ENCODE data around the gene SNX4.
"Not testable (repeated sequence)": the region's sequence is repeated elsewhere in the genome, so short reads cannot be mapped to it uniquely, and the experiment has no call there.

Gene SNX4

GRCh38 chr3:125511420-125512118 lies 8.4 kb downstream of the SNX4 start:
- H3K27ac ChIP-seq, result no peak overlapping the region
- peaks cover 87% of the 10 kb centered on the region for H3K36me3 ChIP-seq

GRCh38 chr3:125507128-125507527 lies 12.9 kb downstream of the SNX4 start:
- Histone ChIP-seq H3K9ac (no peak overlapping the region), H3K27ac (no peak overlapping the region), H3K27me3 (no peaks in the 10 kb centered on the region), H3K36me3 (peaks cover 91% of the 10 kb centered on the region), H3K9me3 (peaks cover 44% of the 10 kb centered on the region), H4K20me1 (peaks cover 30% of the 10 kb centered on the region), H3K4me3 (no peak overlapping the region), H3K4me1 (peaks cover 3% of the 10 kb centered on the region; the same call in 1 of the 2 replicates), H3K4me2 (no peak overlapping the region)
- no peak for TF ChIP-seq Cebpa-rat (IDR thresholded peaks at IDR 0.05)

More at GRCh38 chr3:125511420-125512118, 8.4 kb downstream of the SNX4 start:
- peaks cover 44% of the 10 kb centered on the region for H3K9me3 ChIP-seq
- H3K4me1 ChIP-seq, result peaks cover 6% of the 10 kb centered on the region; the same call in 1 of the 2 replicates
- no peak overlapping the region for H3K4me2 ChIP-seq
- H3K9ac ChIP-seq, result no peak overlapping the region
- no peak overlapping the region for H3K4me3 ChIP-seq
- H3K27me3 ChIP-seq, result no peaks in the 10 kb centered on the region
- TF ChIP-seq Cebpa-rat (IDR thresholded peaks at IDR 0.05), result no peak
- H4K20me1 ChIP-seq, result peaks cover 65% of the 10 kb centered on the region

GRCh38 chr3:125498630-125499029 lies 21.4 kb downstream of the SNX4 start:
- Histone ChIP-seq H4K20me1 (no peaks in the 10 kb centered on the region), H3K36me3 (peaks cover 63% of the 10 kb centered on the region), H3K4me2 (no peak overlapping the region), H3K27ac (no peak overlapping the region), H3K27me3 (no peaks in the 10 kb centered on the region), H3K9me3 (no peaks in the 10 kb centered on the region), H3K9ac (no peak overlapping the region), H3K4me3 (no peak overlapping the region), H3K4me1 (no peaks in the 10 kb centered on the region)
- no peak for TF ChIP-seq Cebpa-rat (IDR thresholded peaks at IDR 0.05)

- no peaks in the 10 kb centered on the region for H3K27me3 ChIP-seq
- H3K9me3 ChIP-seq, result no peaks in the 10 kb centered on the region
- no peak overlapping the region for H3K27ac ChIP-seq
- peaks cover 67% of the 10 kb centered on the region for H3K36me3 ChIP-seq
- no peaks in the 10 kb centered on the region for H4K20me1 ChIP-seq
- H3K4me3 ChIP-seq, result no peak overlapping the region
- no peaks in the 10 kb centered on the region for H3K4me1 ChIP-seq
- TF ChIP-seq Cebpa-rat (IDR thresholded peaks at IDR 0.05), result no peak
- no peak overlapping the region for H3K9ac ChIP-seq
- no peak overlapping the region for H3K4me2 ChIP-seq
Measured at GRCh38 chr3:125496701-125497100, 23.3 kb downstream of the SNX4 start.

- TF ChIP-seq Cebpa-rat (IDR thresholded peaks at IDR 0.05), result no peak
Measured at GRCh38 chr3:125482406-125482805, 37.6 kb downstream of the SNX4 start.

GRCh38 chr3:125481786-125482185 lies 38.2 kb downstream of the SNX4 start:
- H3K27me3 ChIP-seq, result no peaks in the 10 kb centered on the region
- no peaks in the 10 kb centered on the region for H3K9me3 ChIP-seq
- no peak overlapping the region for H3K4me3 ChIP-seq
- peaks cover 88% of the 10 kb centered on the region for H3K36me3 ChIP-seq
- TF ChIP-seq Cebpa-rat (IDR thresholded peaks at IDR 0.05), result no peak
- H3K4me1 ChIP-seq, result no peaks in the 10 kb centered on the region
- no peak overlapping the region for H3K27ac ChIP-seq
- H4K20me1 ChIP-seq, result 0 out of 2 replicates have a peak, but pooled peaks cover 9% of the 10 kb centered on the region
- no peak overlapping the region for H3K4me2 ChIP-seq
- H3K9ac ChIP-seq, result no peak overlapping the region

More at GRCh38 chr3:125482406-125482805, 37.6 kb downstream of the SNX4 start:
- Histone ChIP-seq H3K27me3 (no peaks in the 10 kb centered on the region), H3K4me3 (no peak overlapping the region), H3K4me1 (no peaks in the 10 kb centered on the region), H3K36me3 (peaks cover 86% of the 10 kb centered on the region), H3K27ac (no peak overlapping the region), H3K9me3 (no peaks in the 10 kb centered on the region), H4K20me1 (0 out of 2 replicates have a peak, but pooled peaks cover 9% of the 10 kb centered on the region), H3K4me2 (no peak overlapping the region), H3K9ac (no peak overlapping the region)

- not testable (repeated sequence) for H3K9me3 ChIP-seq, H4K20me1 ChIP-seq, H3K4me3 ChIP-seq, H3K9ac ChIP-seq, H3K4me2 ChIP-seq, H3K27me3 ChIP-seq, H3K4me1 ChIP-seq, H3K27ac ChIP-seq
- H3K36me3 ChIP-seq, result peaks cover 85% of the 10 kb centered on the region
Measured at GRCh38 chr3:125481375-125481759, 38.6 kb downstream of the SNX4 start.

GRCh38 chr3:125480656-125481374 lies 39.2 kb downstream of the SNX4 start:
- no peaks in the 10 kb centered on the region for H3K27me3 ChIP-seq
- no peak overlapping the region for H3K4me3 ChIP-seq
- no peak overlapping the region for H3K4me2 ChIP-seq
- no peaks in the 10 kb centered on the region for H3K9me3 ChIP-seq
- H3K4me1 ChIP-seq, result no peaks in the 10 kb centered on the region
- no peak overlapping the region for H3K9ac ChIP-seq
- no peak overlapping the region for H3K27ac ChIP-seq
- no peak for TF ChIP-seq Cebpa-rat (IDR thresholded peaks at IDR 0.05)
- H4K20me1 ChIP-seq, result 0 out of 2 replicates have a peak, but pooled peaks cover 9% of the 10 kb centered on the region
- peaks cover 86% of the 10 kb centered on the region for H3K36me3 ChIP-seq

- peaks cover 82% of the 10 kb centered on the region for H3K36me3 ChIP-seq
- H3K4me3 ChIP-seq, result no peak overlapping the region
- no peak overlapping the region for H3K4me2 ChIP-seq
- no peaks in the 10 kb centered on the region for H3K9me3 ChIP-seq
- no peak overlapping the region for H3K27ac ChIP-seq
- no peak overlapping the region for H3K9ac ChIP-seq
- no peaks in the 10 kb centered on the region for H3K4me1 ChIP-seq
- 0 out of 2 replicates have a peak, but pooled peaks cover 9% of the 10 kb centered on the region for H4K20me1 ChIP-seq
- no peaks in the 10 kb centered on the region for H3K27me3 ChIP-seq
- no peak for TF ChIP-seq Cebpa-rat (IDR thresholded peaks at IDR 0.05)
Measured at GRCh38 chr3:125479091-125479490, 40.9 kb downstream of the SNX4 start.

GRCh38 chr3:125478326-125478725 lies 41.7 kb downstream of the SNX4 start:
- no peaks in the 10 kb centered on the region for H3K4me1 ChIP-seq
- no peaks in the 10 kb centered on the region for H3K27me3 ChIP-seq
- H3K9me3 ChIP-seq, result no peaks in the 10 kb centered on the region
- no peak overlapping the region for H3K9ac ChIP-seq
- 0 out of 2 replicates have a peak, but pooled peaks cover 9% of the 10 kb centered on the region for H4K20me1 ChIP-seq
- H3K36me3 ChIP-seq, result peaks cover 84% of the 10 kb centered on the region
- H3K4me3 ChIP-seq, result no peak overlapping the region
- no peak overlapping the region for H3K4me2 ChIP-seq
- no peak overlapping the region for H3K27ac ChIP-seq
- TF ChIP-seq Cebpa-rat (IDR thresholded peaks at IDR 0.05), result no peak

Data from BLaER1 (cell line).